Astrocyte (in vitro differentiated cells and primary cell): ENCODE data around the gene NUSAP1. TPM values are rescaled to one million over a fixed set of nuclear protein-coding genes. Genes with fewer than 3 reads are reported as not detected.

ENCODE experiments used
- DNase-seq: peaks from one replicate; pipeline ENCODE4 v3.0.0-alpha.2; 2010; ENCODE audit warnings: low read depth
- FAIRE-seq: peaks from 2 replicates; lab custom pipeline; 2011; peaks lifted over from hg19 to GRCh38; lab: Jason Lieb, UNC
- H2AFZ ChIP-seq: 2 replicates; pipeline ENCODE4 v1.6.0; 2012; ENCODE audit warnings: low read depth, low read length, inconsistent platforms
- H3K27ac ChIP-seq: 2 replicates; pipeline ENCODE4 v1.5.1; 2011; ENCODE audit warnings: low read depth, low read length, inconsistent platforms
- H3K27me3 ChIP-seq: 2 replicates; pipeline ENCODE4 v1.6.0; 2011; ENCODE audit warnings: low read length, inconsistent platforms; ENCODE audit not compliant: insufficient read depth
- H3K36me3 ChIP-seq: 2 replicates; pipeline ENCODE4 v1.5.1; 2011; ENCODE audit warnings: low read length, inconsistent platforms; ENCODE audit not compliant: insufficient read depth
- H3K4me1 ChIP-seq: 2 replicates; pipeline ENCODE4 v1.5.1; 2011; ENCODE audit warnings: low read length, inconsistent platforms; ENCODE audit not compliant: insufficient read depth
- H3K4me2 ChIP-seq: 2 replicates; pipeline ENCODE4 v1.6.0; 2012; ENCODE audit warnings: low read length, inconsistent platforms
- H3K4me3 ChIP-seq: 2 replicates; pipeline ENCODE4 v1.5.1; 2011; ENCODE audit warnings: low read depth, mild to moderate bottlenecking, low read length, inconsistent platforms; ENCODE audit not compliant: insufficient read depth
- H3K79me2 ChIP-seq: 2 replicates; pipeline ENCODE4 v1.6.0; 2012; ENCODE audit warnings: mild to moderate bottlenecking, low read length, inconsistent platforms; ENCODE audit not compliant: insufficient read depth
- H3K9ac ChIP-seq: 2 replicates; pipeline ENCODE4 v1.6.0; 2012; ENCODE audit warnings: mild to moderate bottlenecking, low read length, inconsistent platforms
- H3K9me3 ChIP-seq: 2 replicates; pipeline ENCODE4 v1.5.1; 2012; ENCODE audit warnings: low read depth, mild to moderate bottlenecking, low read length, inconsistent platforms; ENCODE audit not compliant: insufficient read depth
- H4K20me1 ChIP-seq: 2 replicates; pipeline ENCODE4 v1.6.0; 2012; ENCODE audit warnings: low read length, inconsistent platforms; ENCODE audit not compliant: insufficient read depth
- H3K27ac Mint-ChIP-seq: one replicate; pipeline ENCODE4 v1.8.0; 2021; ENCODE audit warnings: mild to moderate bottlenecking, mixed read lengths; ENCODE audit not compliant: unreplicated experiment
- H3K27me3 Mint-ChIP-seq: one replicate; pipeline ENCODE4 v1.8.0; 2021; ENCODE audit warnings: low read depth, mixed read lengths; ENCODE audit not compliant: unreplicated experiment
- H3K36me3 Mint-ChIP-seq: one replicate; pipeline ENCODE4 v1.8.0; 2021; ENCODE audit warnings: low read depth, mixed read lengths; ENCODE audit not compliant: unreplicated experiment
- H3K4me1 Mint-ChIP-seq: one replicate; pipeline ENCODE4 v1.8.0; 2021; ENCODE audit warnings: low read depth, mixed read lengths; ENCODE audit not compliant: unreplicated experiment
- H3K4me3 Mint-ChIP-seq: one replicate; pipeline ENCODE4 v1.8.0; 2021; ENCODE audit warnings: mild to moderate bottlenecking, moderate library complexity, mixed read lengths; ENCODE audit not compliant: unreplicated experiment
- H3K9me3 Mint-ChIP-seq: one replicate; pipeline ENCODE4 v1.8.0; 2021; ENCODE audit warnings: mild to moderate bottlenecking, mixed read lengths; ENCODE audit not compliant: unreplicated experiment
- EZH2 ChIP-seq: IDR thresholded peaks from 2 replicates; pipeline ENCODE4 v1.6.1; 2012; ENCODE audit warnings: mild to moderate bottlenecking, low read length, inconsistent platforms; ENCODE audit not compliant: insufficient read depth
- total RNA-seq: library from RNA; stranded (reverse); gene quantifications from 2 replicates; pipeline ENCODE4 v1.2.1, GENCODE V29; 2021
- TF ChIP-seq, protein P1 (sequence below): IDR thresholded peaks from 2 replicates; pipeline ENCODE4 v1.5.1; 2011; ENCODE audit warnings: low read depth, mild to moderate bottlenecking, inconsistent platforms, low read length, moderate library complexity; ENCODE audit not compliant: insufficient read depth

The NUSAP1 gene
- total RNA-seq, 1 donor from 2014 or later, result 7.7 TPM

DNA sequence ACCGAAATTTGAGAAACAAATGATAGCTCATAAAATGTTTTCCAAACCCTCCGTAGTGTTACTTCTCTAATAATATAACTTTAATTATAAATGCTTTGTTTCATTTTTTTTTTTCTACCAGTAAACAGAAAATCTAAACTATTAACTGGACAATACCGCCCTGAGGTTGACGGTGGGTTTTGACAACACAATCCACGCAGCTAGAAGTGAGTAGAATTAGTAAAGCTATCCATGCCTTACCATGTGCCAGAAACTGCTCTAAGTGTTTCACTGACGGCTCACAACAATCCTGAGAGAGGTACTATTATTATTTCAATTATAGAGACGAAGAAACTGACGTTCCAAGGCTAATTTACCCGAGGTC is 69.2 kb downstream of the NUSAP1 start:
- Histone ChIP-seq H3K36me3 (no peaks in the 10 kb centered on the region), H3K79me2 (peaks cover 14% of the 10 kb centered on the region), H3K9me3 (no peaks in the 10 kb centered on the region), H3K9ac (peak overlapping the region; percentile 89), H4K20me1 (no peaks in the 10 kb centered on the region), H3K4me3 (peak overlapping the region; percentile 84), H3K27ac (peak overlapping the region; percentile 64), H3K27me3 (no peaks in the 10 kb centered on the region), H3K4me2 (peak overlapping the region; percentile 88), H2AFZ (peak overlapping the region; percentile 86), H3K4me1 (peaks cover 5% of the 10 kb centered on the region)
- Mint-ChIP-seq H3K4me3 (peak overlapping the region; percentile 95), H3K36me3 (no peaks in the 10 kb centered on the region), H3K27ac (peak overlapping the region; percentile 85), H3K4me1 (no peaks in the 10 kb centered on the region), H3K27me3 (no peaks in the 10 kb centered on the region), H3K9me3 (no peaks in the 10 kb centered on the region)
- FAIRE-seq, result no peak
- TF ChIP-seq EZH2, result no peak
- TF ChIP-seq, protein P1, sequence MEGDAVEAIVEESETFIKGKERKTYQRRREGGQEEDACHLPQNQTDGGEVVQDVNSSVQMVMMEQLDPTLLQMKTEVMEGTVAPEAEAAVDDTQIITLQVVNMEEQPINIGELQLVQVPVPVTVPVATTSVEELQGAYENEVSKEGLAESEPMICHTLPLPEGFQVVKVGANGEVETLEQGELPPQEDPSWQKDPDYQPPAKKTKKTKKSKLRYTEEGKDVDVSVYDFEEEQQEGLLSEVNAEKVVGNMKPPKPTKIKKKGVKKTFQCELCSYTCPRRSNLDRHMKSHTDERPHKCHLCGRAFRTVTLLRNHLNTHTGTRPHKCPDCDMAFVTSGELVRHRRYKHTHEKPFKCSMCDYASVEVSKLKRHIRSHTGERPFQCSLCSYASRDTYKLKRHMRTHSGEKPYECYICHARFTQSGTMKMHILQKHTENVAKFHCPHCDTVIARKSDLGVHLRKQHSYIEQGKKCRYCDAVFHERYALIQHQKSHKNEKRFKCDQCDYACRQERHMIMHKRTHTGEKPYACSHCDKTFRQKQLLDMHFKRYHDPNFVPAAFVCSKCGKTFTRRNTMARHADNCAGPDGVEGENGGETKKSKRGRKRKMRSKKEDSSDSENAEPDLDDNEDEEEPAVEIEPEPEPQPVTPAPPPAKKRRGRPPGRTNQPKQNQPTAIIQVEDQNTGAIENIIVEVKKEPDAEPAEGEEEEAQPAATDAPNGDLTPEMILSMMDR, result no peak
- DNase-seq, result no peak

DNA sequence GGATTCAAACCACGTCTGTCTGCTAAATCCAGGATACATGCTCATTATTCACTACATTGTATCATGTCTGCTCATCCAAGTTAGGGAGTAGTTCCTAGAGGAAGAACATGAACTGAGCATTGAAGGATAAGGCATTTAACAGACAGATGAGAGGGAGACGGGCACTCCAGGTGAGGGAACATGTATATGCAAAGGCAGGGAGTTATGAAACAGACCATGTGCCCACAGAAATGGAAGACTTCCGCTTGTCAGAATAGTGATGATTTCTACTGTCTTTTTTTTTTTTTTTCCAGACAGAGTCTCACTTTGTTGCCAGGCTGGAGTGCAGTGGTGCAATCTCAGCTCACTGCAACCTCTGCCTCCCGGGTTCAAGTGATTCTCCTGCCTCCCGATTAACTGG is 74.7 kb downstream of the NUSAP1 start:
- Histone ChIP-seq H3K36me3 (no peaks in the 10 kb centered on the region), H3K27me3 (no peaks in the 10 kb centered on the region), H3K4me2 (no peak overlapping the region), H3K9ac (no peak overlapping the region), H3K4me3 (no peak overlapping the region), H3K9me3 (no peaks in the 10 kb centered on the region), H3K79me2 (no peaks in the 10 kb centered on the region), H3K27ac (no peak overlapping the region), H4K20me1 (no peaks in the 10 kb centered on the region), H2AFZ (no peak overlapping the region), H3K4me1 (no peaks in the 10 kb centered on the region)
- Mint-ChIP-seq H3K27ac (no peak overlapping the region), H3K36me3 (no peaks in the 10 kb centered on the region), H3K27me3 (no peaks in the 10 kb centered on the region), H3K4me3 (no peak overlapping the region), H3K4me1 (peaks cover 6% of the 10 kb centered on the region), H3K9me3 (no peaks in the 10 kb centered on the region)
- no peak for FAIRE-seq
- DNase-seq, result no peak
- TF ChIP-seq EZH2, result no peak
- TF ChIP-seq, protein P1, result no peak

DNA sequence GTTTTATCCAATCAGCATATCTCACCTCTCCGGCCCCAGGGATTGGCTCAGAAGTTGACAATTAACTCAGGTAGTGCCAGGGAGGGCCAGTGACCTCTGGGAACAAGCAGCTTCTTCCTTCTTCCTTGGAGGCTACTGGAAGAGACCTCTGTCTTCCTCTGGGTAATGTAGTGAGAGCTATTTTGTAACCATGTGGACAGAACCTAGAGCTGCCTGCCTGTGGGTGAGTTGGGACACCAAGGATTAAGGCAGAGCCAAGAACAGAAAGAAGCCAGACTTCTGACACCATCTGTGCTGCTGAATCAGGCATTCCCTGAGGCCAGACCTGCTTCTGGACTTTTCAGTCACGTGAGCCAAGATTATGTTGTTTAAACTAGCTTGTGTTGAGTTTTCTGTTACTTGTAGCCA is 75.6 kb downstream of the NUSAP1 start:
- H3K27ac ChIP-seq, result no peak overlapping the region
- H2AFZ ChIP-seq, result no peak overlapping the region
- Mint-ChIP-seq H3K36me3 (no peaks in the 10 kb centered on the region), H3K4me1 (peaks cover 6% of the 10 kb centered on the region), H3K27me3 (no peaks in the 10 kb centered on the region), H3K27ac (peak overlapping the region; percentile 73), H3K9me3 (no peaks in the 10 kb centered on the region), H3K4me3 (no peak overlapping the region)
- no peak overlapping the region for H3K4me2 ChIP-seq
- H3K9ac ChIP-seq, result no peak overlapping the region
- H3K9me3 ChIP-seq, result no peaks in the 10 kb centered on the region
- DNase-seq (no peak), FAIRE-seq (no peak)
- H3K4me1 ChIP-seq, result no peaks in the 10 kb centered on the region
- TF ChIP-seq, protein P1, result no peak
- no peak for TF ChIP-seq EZH2
- no peaks in the 10 kb centered on the region for H4K20me1 ChIP-seq
- no peaks in the 10 kb centered on the region for H3K36me3 ChIP-seq
- H3K27me3 ChIP-seq, result no peaks in the 10 kb centered on the region
- H3K79me2 ChIP-seq, result no peaks in the 10 kb centered on the region
- H3K4me3 ChIP-seq, result no peak overlapping the region
